NCI-H1105 (cell line): ENCODE measurements around the gene CACNG3.
"Not testable (repeated sequence)": the region's sequence is repeated elsewhere in the genome, so short reads cannot be mapped to it uniquely, and the experiment has no call there.

Source experiments
- DNase-seq: peaks from one replicate; lab custom pipeline; 2025; lab: John Stamatoyannopoulos, UW

The CACNG3 gene

DNA sequence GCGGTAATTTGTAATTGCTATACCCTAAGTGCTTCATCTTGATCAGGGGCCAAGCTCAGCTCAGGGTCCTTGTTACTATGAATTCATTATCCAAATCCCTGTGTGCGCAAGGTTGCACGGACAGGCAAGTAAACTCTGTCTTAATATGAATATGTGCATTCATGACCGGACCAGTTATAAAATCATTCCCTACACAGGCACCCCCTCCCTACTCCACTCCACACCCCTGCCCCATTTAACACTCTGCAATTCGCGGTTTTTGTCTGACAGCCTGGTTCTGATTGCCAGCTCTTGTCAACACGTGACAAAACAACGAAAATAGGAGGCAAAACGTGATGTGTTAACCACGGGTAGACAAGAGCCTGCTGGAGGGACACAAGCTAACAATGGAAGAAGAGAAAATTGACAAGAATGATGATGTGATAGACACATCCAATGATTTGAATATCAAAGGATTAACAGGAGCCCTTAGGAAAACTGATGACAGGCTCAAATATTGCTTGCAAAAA, 76.5 kb downstream of the CACNG3 start:
- DNase-seq, result no peak

DNA sequence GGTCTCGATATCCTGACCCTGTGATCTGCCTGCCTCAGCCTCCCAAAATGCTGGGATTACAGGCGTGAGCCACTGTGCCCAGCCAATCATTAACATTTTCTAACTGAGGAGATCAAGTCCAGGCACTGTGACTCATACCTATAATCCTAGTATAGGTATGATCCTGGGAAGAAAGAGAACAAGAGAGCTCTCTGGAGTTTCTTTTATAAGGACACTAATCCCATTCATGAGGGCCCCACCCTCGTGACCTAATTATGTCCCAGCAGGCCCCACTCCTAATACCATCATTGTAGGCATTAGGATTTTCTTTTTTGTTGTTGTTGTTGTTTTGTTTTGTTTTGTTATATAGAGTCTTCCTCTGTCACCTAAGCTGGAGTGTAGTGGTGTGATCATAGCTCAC, 80.4 kb downstream of the CACNG3 start:
- no peak for DNase-seq

DNA sequence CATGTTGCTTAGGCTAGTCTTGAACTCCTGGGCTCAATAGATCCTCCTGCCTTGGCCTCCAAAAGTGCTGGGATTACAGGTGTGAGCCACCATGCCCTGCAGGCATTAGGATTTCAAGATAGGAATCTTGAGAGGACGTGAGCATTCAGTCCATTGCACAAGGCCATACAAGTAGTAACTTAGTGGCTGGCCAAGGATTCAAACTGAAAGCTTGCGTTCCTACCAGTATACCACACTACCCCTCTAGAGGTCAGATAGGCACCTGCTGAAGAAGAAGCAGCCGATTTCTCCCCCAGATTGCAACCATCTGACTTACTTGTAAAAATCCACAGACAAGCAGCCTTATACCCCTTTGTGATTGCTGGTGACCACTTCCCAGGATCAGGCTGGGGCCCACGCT, 80.9 kb downstream of the CACNG3 start:
- no peak for DNase-seq

DNA sequence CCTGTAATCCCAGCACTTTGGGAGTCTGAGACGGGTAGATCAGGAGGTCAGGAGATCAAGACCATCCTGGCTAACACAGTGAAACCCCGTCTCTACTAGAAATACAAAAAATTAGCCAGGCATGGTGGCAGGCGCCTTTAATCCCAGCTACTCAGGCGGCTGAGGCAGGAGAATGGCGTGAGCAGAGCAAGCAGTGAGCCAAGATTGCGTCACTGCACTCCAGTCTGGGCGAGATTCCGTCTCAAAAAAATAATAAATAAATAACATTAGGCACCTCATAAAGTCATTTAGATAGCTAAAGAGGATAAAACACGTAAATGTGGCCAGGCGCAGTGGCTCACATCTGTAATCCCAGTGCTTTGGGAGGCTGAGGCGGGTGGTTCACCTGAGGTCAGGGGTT, 87.7 kb downstream of the CACNG3 start:
- DNase-seq, result not testable (repeated sequence)

- no peak for DNase-seq
Measured at GRCh38 chr16:24344784-24345183, 88.6 kb downstream of the CACNG3 start.

DNA sequence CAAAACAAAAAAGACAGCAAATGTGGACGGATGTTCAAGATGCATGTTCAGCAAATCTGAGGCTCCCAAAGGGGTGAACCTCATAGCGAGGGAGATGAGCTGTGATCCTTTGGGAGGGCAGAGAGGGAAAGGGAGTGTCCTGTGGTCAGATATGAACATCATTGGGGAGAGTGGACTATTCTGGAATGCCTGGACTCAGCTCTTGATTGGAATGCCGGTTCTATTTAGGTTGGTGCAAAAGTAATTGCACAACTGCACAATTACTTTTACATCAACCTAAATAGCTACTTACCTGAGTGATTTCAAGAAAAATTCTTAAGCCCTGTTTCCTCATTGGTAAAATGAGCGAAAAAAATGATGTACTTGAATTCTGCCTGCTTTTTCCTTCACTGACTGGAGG, 89.6 kb downstream of the CACNG3 start:
- no peak for DNase-seq

DNA sequence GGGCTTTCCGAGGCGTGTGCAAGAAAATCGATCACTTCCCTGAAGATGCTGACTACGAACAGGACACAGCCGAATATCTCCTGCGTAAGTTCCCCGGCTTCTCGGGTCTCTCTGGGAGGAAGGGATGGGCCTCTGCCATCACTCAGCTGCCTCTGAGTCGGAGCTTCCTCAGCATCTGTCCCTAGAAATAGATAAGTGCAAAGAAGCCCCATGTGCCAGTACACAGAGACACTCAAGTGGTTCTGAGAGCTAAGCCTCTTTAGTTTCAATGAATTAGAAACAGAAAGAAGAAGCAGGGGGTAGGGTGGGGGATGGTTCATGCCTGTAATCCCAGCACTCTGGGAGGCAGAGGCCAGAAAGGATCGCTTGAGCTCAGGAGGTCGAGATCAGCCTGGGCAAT, 90.6 kb downstream of the CACNG3 start:
- DNase-seq, result no peak

GRCh38 chr16:24347556-24347955, 91.4 kb downstream of the CACNG3 start:
- DNase-seq, result no peak

GRCh38 chr16:24348545-24349290, 92.6 kb downstream of the CACNG3 start:
- no peak for DNase-seq

DNA sequence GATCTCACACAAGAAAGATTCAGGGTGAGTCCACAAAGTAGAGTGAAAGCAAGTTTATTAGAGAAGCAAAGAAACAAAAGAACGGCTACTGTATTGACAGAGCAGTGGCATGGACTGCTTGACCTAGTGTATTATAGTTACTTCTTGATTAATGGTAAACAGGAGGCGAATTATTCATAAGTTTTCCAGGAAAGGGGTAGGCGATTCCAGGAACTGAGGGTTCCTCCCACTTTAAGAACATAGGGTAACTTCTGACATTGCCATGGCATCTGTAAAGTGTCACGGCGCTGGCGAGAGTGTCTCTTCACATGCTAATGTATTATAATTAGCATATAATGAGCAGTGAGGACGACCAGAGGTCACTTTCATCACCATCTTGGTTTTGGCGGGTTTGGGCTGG, 93.2 kb downstream of the CACNG3 start:
- DNase-seq, result no peak

DNA sequence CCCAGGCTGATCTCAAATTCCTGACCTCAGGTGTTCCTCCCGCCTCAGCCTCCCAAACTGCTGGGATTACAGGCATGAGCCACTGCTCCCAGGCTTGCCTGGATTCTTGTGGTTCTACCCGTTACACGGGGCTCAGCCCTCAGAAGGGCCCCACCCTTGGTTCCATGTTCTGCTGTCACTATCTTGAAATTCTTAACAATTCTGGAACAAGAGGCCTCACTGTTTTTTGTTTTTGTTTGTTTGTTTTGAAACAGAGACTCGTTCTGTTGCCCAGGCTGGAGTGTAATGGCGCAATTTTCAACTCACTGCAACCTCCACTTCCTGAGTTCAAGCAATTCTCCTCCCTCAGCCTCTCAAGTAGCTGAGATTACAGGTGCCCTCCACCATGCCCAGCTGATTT, 96.6 kb downstream of the CACNG3 start:
- no peak for DNase-seq

- DNase-seq, result no peak
Measured at GRCh38 chr16:24353622-24354021, 97.5 kb downstream of the CACNG3 start.

DNA sequence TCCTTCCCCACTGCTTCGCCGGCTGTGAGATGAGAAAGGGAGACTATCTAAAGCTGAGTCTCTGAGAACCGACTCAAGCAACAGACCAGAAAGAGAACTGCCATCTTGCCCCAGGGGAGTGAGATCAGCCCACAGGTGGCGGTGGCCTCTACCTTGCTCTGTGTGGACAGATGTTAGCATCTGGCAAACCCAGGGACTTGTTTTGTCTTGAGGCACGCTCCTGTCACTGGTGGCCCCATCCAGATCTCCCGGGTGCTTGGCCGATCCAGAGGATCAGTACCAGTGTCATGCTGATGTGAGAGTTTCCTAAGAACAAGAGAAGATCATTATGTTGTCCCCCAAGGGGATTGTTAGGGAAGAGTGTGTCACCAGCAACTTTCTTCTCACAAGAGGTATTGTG, 101.4 kb downstream of the CACNG3 start:
- DNase-seq, result no peak

DNA sequence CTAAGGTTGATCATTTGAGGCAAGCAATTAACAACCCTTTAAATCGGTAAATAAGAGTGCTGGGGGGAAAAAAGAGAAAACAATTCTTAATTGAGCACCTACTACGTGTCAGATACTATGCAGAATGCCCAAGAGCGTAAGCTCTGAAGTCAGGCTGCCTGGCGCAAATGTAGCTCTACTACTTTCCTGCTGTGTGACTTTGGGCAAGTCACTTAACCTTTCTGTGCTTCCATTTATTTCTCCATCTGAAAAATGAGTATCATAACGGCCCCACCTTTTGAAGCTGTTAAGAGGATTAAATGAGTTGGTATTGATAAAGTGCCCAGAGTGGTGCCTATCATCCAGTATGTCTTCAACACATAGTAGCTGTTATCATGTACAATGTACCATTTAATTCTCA, 102.0 kb downstream of the CACNG3 start:
- no peak for DNase-seq

- no peak for DNase-seq
Measured at GRCh38 chr16:24359490-24359889, 103.4 kb downstream of the CACNG3 start.

- DNase-seq, result no peak
Measured at GRCh38 chr16:24360936-24361335, 104.8 kb downstream of the CACNG3 start.

DNA sequence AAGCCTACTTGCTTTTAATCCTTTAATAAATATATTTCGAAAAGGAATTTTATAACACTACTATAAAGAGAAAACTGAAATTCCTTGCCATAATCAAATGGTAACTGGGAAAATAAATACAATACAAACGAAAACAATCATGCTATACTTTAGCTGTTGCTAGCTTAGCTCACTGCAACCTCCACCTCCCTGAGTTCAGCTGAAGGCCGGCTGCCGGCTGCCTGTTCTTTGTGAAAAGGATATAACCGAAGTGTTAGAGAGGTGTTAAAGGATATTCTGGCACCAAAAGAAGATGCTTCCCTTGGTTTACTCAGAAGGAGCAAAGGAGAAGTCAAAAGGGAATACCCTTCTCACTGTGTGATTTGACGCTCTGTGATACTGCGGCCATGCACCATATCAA, 108.5 kb downstream of the CACNG3 start:
- DNase-seq, result no peak

GRCh38 chr16:24367186-24367710, 111.1 kb downstream of the CACNG3 start:
- DNase-seq, result no peak

- DNase-seq, result no peak
Measured at GRCh38 chr16:24372824-24373223, 116.7 kb downstream of the CACNG3 start.

DNA sequence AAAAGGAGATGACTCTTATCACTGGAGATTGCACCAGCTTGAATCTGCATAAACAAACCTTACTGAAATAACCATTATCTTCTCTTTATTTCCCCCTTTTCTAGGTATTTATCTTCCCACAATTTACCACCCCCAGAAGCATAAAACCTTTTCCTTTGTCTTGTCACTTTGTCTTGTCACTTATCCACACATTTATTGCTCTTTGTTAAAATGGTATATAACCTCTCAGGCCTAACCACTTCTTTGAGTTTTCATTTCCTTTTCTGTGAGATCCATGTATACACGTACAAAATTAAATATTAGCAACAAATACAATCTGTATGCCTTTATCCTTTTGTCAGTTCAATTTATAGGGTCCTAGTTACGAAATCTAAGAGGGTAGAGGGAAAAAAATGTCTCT, 122.9 kb downstream of the CACNG3 start:
- DNase-seq, result no peak

- DNase-seq, result no peak
Measured at GRCh38 chr16:24381470-24382118, 125.5 kb downstream of the CACNG3 start.

GRCh38 chr16:24382762-24383407, 126.8 kb downstream of the CACNG3 start:
- DNase-seq, result no peak

DNA sequence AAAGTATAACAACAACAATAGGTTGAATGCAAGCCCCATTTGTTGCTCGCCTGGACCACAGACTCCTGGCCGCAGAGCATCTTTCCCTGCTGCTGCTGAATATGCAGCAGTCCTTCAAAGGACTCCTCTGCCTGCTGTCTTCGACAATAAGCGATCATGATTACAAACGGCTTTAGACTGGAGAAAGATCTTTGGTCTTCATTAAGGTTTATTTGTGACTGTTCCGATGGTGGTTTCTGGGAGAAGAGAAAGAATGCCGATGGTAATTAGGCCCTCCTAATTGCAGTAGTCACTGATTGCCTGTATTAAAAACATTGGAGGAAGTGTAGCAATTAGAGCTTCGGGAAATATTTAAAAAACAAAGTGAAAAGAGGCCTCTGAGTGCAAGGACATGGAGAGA, 138.2 kb downstream of the CACNG3 start:
- no peak for DNase-seq
